ENCODE data around the gene FAM131A.

The FAM131A gene

DNA sequence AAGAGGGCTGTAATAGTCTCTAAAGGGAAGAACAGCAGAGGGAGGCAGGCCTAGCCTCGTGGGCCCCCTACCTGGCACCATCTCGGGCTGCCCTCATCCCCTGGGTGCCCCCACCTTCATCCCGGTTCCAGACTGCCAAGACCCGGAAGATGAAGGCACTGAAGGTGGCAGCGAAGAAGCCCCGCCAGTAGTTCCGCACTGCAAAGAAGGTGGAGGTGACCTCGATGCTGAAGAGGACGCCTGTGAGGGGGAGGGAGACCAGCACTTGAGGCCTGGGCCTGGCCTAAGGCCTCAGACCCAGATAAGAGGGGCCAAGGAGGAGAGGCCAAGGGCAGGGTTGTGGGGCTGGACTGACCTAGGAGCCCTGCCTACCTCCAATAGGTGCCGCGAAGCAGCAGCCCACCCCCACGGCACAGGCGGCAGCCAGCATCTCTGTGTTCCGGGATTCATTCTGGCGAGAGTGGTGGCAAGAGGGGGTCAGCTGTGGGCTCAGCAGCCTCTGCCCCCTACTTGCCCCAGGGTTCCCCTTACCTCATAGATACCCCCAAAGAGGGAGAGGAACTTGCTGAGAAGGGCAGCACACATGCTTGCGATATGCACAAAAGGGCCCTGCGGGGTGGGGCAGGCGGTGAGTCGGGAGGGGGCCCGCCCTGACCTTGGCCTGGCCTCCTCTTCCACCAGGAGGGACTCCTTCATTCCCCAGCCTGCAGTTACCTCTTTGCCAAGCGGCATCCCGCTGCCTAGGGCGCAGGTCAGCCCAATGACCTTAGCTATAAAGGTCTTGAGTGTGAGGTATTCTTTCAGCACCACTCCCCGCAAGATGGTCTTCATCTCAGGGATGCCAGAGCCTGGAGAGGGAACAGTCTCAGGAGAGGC, 20.1 kb downstream of the FAM131A start:
- peaks cover 9 to 15% of the 10 kb centered on the region in 2 donors for H3K36me3 ChIP-seq (ENCODE audit: control insufficient read depth in 2 of 2, insufficient read depth in 2 of 2, low read length in 2 of 2)
- H3K9me3 ChIP-seq (ENCODE audit: control insufficient read depth in 2 of 2, low read length in 2 of 2), result no peaks in the 10 kb centered on the region
- H3K27me3 ChIP-seq (ENCODE audit: control insufficient read depth in 1 of 2, insufficient read depth in 2 of 2, low read length in 2 of 2), result no peaks in the 10 kb centered on the region
- H3K4me3 ChIP-seq (ENCODE audit: low read length in 2 of 2), result no peak overlapping the region
- H3K9ac ChIP-seq (ENCODE audit: low read length in 2 of 2), result no peak overlapping the region
- H3K27ac ChIP-seq (ENCODE audit: low read length), result no peak overlapping the region
- H3K4me1 ChIP-seq (ENCODE audit: control insufficient read depth, insufficient read depth, low read length), result peaks cover 15% of the 10 kb centered on the region

DNA sequence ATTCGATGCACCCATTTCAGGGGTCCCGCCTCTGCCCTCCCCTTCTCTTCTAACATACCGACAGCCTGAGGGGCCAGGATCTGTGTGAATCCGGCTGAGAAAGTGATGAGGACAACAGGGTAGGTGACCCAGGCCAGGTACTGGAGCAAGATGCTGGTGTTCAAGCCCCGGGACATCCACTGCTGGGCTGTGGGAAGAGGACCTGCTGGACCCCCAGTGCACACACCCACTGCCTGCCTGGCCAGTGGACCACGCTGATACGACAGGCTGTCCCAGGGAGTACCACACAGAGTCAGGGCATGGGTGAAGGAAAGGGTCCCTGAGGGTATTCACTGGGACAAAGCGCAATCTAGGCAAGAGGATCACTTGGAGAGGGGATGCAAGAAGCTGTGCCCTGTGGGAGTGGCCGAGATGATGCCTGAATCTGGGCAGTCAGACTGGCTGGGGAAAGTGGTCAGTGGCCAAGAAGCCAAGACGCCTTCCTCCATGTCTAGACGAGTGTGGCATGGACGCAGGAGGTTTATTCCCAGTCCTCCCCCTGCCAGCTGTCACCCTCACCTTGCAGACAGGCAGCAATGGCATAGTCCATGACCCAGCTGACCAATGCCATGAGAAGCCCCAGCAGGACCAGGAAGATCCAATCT, 20.8 kb downstream of the FAM131A start:
- H3K27me3 ChIP-seq (ENCODE audit: control insufficient read depth in 1 of 2, insufficient read depth in 2 of 2, low read length in 2 of 2), result no peaks in the 10 kb centered on the region
- no peak overlapping the region for H3K9ac ChIP-seq (ENCODE audit: low read length in 2 of 2)
- no peak overlapping the region for H3K27ac ChIP-seq (ENCODE audit: low read length)

DNA sequence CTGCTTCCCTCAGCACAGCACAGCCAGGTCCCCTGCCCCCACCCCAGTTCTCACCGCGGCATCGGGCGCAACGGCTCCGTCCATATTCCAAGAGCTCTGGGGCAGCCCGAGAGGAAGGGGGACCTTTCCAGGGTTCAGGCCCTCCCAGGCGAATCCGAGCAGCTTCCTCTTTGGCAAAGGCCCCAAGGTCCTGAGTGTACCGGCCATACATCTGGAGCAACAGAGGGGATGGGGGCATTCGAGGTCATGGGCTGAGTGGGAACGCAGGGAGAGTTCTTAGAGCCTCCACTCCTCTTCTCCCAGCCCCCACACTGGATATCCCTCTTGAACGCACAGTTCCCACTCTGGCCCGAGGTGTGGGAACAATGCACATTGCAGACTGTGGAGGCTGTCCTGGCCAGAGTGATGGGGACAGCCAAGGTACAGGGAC, 21.5 kb downstream of the FAM131A start:
- Histone ChIP-seq H3K27me3 (ENCODE audit: control insufficient read depth in 1 of 2, insufficient read depth in 2 of 2, low read length in 2 of 2) (no peaks in the 10 kb centered on the region), H3K9ac (ENCODE audit: low read length in 2 of 2) (peak overlapping the region in 1 of 2 donors; percentile 28), H3K4me1 (ENCODE audit: control insufficient read depth, insufficient read depth, low read length) (peaks cover 29% of the 10 kb centered on the region), H3K27ac (ENCODE audit: low read length) (no peak overlapping the region), H3K9me3 (ENCODE audit: control insufficient read depth in 2 of 2, low read length in 2 of 2) (no peaks in the 10 kb centered on the region), H3K36me3 (ENCODE audit: control insufficient read depth in 2 of 2, insufficient read depth in 2 of 2, low read length in 2 of 2) (peaks cover 9 to 15% of the 10 kb centered on the region in 2 donors), H3K4me3 (ENCODE audit: low read length in 2 of 2) (no peak overlapping the region)

More for the DNA sequence above, 20.8 kb downstream of the FAM131A start:
- Histone ChIP-seq H3K4me3 (ENCODE audit: low read length in 2 of 2) (no peak overlapping the region), H3K36me3 (ENCODE audit: control insufficient read depth in 2 of 2, insufficient read depth in 2 of 2, low read length in 2 of 2) (peaks cover 9 to 15% of the 10 kb centered on the region in 2 donors), H3K9me3 (ENCODE audit: control insufficient read depth in 2 of 2, low read length in 2 of 2) (no peaks in the 10 kb centered on the region), H3K4me1 (ENCODE audit: control insufficient read depth, insufficient read depth, low read length) (peaks cover 22% of the 10 kb centered on the region)

DNA sequence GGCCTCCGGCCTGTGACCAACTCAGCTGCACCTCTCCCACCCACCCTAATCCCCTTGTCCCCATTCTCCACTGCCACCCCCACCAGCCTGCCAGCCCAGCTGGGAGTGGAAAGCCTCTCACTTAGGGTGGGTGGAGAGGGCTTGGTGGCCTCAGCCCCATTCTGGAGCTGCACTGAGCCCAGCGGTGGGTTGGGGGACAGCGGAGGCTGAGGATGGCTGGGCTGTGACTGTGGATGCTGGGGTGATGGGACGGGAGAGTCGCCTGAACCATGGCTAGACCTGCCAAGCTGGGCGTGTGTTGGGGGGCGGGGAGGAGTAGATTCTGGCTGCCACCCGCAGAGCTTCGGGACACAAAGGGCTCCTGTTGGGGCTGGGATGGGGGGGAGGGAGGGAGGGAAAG, 22.2 kb downstream of the FAM131A start:
- H3K36me3 ChIP-seq (ENCODE audit: control insufficient read depth in 2 of 2, insufficient read depth in 2 of 2, low read length in 2 of 2), result peaks cover 9 to 15% of the 10 kb centered on the region in 2 donors
- no peak overlapping the region for H3K27ac ChIP-seq (ENCODE audit: low read length)
- no peak overlapping the region for H3K4me3 ChIP-seq (ENCODE audit: low read length in 2 of 2)
- no peak overlapping the region for H3K9ac ChIP-seq (ENCODE audit: low read length in 2 of 2)
- no peaks in the 10 kb centered on the region for H3K9me3 ChIP-seq (ENCODE audit: control insufficient read depth in 2 of 2, low read length in 2 of 2)
- peaks cover 32% of the 10 kb centered on the region for H3K4me1 ChIP-seq (ENCODE audit: control insufficient read depth, insufficient read depth, low read length)
- H3K27me3 ChIP-seq (ENCODE audit: control insufficient read depth in 1 of 2, insufficient read depth in 2 of 2, low read length in 2 of 2), result no peaks in the 10 kb centered on the region

DNA sequence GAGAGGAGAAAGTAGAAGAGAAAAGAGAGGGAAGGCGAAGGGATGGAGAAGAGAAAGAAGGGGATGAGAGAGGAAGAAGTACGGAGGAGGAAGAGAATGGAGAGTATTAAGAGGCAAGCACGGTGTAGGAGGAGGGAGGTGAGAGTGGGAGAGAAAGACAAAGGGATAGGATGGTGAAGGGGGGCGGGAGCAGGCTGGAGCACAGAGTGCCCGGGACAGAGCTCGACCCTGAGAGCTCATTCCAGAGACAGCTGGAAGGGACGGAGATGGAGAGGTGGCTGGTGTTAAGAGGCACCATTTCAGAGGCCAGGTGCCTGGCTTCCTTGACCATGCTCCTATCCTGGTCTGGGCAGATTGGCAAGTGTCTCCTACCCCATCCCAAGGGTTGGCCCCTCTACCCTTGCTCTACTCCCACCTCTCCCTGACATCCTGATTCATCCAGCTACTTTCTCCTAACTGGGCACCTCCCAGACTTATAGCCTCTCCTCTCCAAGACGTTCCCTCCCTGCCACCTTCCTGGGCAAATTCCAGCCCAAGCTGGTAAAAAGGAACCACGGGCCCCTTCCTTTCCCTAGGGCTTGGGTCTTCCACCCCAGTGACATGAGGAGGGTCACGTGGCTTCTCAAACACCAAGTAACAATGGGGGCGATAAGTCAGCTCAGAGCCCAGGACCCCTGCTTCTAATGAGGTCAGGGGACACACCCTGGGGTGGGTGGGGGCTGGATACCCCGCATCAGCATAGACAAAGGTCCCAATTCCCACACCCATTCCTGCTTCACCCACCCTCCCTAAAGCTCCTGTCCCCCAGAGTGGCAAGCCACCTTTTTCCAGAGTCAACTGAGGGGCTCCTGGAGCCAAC, 22.9 kb downstream of the FAM131A start:
- H3K4me3 ChIP-seq (ENCODE audit: low read length in 2 of 2), result peak overlapping the region; percentile 83 to 88
- H3K9me3 ChIP-seq (ENCODE audit: control insufficient read depth in 2 of 2, low read length in 2 of 2), result no peaks in the 10 kb centered on the region
- no peaks in the 10 kb centered on the region for H3K27me3 ChIP-seq (ENCODE audit: control insufficient read depth in 1 of 2, insufficient read depth in 2 of 2, low read length in 2 of 2)
- H3K36me3 ChIP-seq (ENCODE audit: control insufficient read depth in 2 of 2, insufficient read depth in 2 of 2, low read length in 2 of 2), result peaks cover 6 to 21% of the 10 kb centered on the region in 2 donors
- peak overlapping the region; percentile 62 for H3K27ac ChIP-seq (ENCODE audit: low read length)
- peaks cover 32% of the 10 kb centered on the region for H3K4me1 ChIP-seq (ENCODE audit: control insufficient read depth, insufficient read depth, low read length)
- peak overlapping the region; percentile 75 to 90 for H3K9ac ChIP-seq (ENCODE audit: low read length in 2 of 2)

DNA sequence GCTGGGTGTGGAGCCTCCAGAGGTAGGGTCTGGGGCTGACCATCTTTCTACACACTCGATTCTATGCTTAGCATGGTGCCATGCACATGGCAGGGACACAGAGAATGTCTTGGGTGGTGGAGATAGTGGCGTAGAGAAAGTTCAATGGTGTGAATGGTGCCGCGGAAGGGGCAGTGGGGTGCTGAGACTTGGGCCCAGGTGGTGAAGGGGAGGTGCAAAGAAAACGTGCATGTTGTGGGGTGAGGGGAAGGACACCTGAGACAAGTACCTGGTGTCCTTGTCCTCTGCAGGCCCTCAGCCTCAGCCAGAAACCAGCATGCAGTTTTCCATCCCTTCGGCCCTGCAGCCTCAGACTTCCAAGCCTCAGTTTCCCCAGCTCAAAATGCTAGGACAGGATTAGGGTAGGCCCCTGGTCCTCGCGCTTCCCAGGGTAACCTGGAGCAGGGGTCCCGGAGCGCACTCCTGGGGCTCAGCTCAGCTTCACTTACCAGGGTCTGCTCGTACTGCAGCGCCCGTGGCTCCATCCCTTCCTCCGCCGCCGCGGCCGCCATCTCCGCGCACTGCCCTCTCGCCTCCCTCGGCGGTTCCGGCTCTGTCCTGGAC, 23.6 kb downstream of the FAM131A start:
- peak overlapping the region; percentile 75 to 90 for H3K9ac ChIP-seq (ENCODE audit: low read length in 2 of 2)
- H3K36me3 ChIP-seq (ENCODE audit: control insufficient read depth in 2 of 2, insufficient read depth in 2 of 2, low read length in 2 of 2), result peaks cover 3 to 19% of the 10 kb centered on the region in 2 donors
- H3K27ac ChIP-seq (ENCODE audit: low read length), result peak overlapping the region; percentile 62
- peak overlapping the region; percentile 83 to 88 for H3K4me3 ChIP-seq (ENCODE audit: low read length in 2 of 2)
- no peaks in the 10 kb centered on the region for H3K9me3 ChIP-seq (ENCODE audit: control insufficient read depth in 2 of 2, low read length in 2 of 2)
- peaks cover 32% of the 10 kb centered on the region for H3K4me1 ChIP-seq (ENCODE audit: control insufficient read depth, insufficient read depth, low read length)
- H3K27me3 ChIP-seq (ENCODE audit: control insufficient read depth in 1 of 2, insufficient read depth in 2 of 2, low read length in 2 of 2), result no peaks in the 10 kb centered on the region

DNA sequence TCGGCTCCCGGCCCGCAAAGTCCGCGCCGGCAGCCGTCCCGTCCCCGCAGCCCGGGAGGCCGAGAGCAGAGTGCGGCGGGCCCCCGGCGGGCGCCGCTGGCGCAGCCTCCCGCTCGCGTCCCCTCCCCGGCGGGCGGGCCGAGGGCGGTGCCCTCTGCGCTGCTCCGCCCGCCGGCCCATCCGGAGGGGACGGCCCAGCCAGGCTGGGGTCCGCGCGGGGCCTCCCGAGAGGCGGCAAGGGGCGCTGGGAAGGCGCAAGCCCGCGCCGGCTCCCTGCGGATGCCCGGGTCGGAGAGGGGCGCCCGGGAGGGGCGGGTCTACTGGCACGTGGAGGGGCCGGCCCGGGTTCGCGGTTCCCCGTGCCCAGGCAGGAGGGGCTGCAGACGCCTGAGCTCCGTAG, 24.1 kb downstream of the FAM131A start, which contains the start of the genes CLCN2 and POLR2H:
Gene CLCN2, minus strand, starts transcription at position 74 of the 400 bp plus-strand sequence. CDS start 126 bp downstream, outside the sequence.
Gene POLR2H, plus strand, starts transcription at position 179 of the 400 bp plus-strand sequence. CDS start 1,783 bp downstream, outside the sequence.
- peaks cover 3 to 20% of the 10 kb centered on the region in 2 donors for H3K36me3 ChIP-seq (ENCODE audit: control insufficient read depth in 2 of 2, insufficient read depth in 2 of 2, low read length in 2 of 2)
- peaks cover 32% of the 10 kb centered on the region for H3K4me1 ChIP-seq (ENCODE audit: control insufficient read depth, insufficient read depth, low read length)
- peak within 1 kb of the TSS; percentile 98 for H3K27ac ChIP-seq (ENCODE audit: low read length)
- H3K9me3 ChIP-seq (ENCODE audit: control insufficient read depth in 2 of 2, low read length in 2 of 2), result no peaks in the 10 kb centered on the region
- H3K9ac ChIP-seq (ENCODE audit: low read length in 2 of 2), result peak within 1 kb of the TSS; percentile 90 to 96
- peak within 1 kb of the TSS; percentile 83 to 88 for H3K4me3 ChIP-seq (ENCODE audit: low read length in 2 of 2)
- H3K27me3 ChIP-seq (ENCODE audit: control insufficient read depth in 1 of 2, insufficient read depth in 2 of 2, low read length in 2 of 2), result no peaks in the 10 kb centered on the region

DNA sequence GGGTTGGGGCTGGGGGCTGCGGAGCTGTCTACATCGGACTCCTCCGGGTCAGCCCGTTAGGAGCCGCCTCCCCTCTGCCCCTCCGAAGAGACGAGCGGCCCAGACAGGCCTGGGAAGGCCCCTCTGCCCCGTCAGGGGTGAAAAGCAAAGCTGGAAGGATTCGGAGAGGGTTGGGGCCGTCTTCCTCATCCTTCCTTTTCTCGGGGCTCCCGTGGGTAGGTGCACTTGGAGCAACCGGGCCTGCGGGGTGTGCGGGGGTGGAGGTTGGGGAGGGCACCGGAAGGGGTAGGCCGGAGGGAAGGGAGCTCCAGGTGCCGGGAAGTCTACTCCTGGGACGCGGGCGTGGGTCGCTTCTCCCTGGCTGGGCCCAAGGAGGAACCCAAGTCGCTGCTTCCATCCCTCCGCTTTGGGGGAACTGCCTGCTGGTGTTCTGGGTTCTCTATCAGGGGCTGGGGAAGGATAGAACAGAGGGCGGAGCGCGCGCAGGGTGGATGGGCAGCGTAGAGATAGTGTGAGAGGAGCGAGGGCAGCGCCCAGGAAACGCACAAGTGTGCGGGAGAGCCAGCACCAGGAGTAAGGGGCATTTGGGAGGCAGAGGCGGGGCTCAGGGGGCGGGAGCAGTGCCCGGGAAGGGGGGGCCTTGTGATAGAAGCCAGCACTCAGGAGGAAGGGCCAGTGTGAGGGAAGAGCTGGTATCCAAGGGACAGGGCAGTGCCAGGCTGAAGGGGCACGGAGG, 24.7 kb downstream of the FAM131A start:
- Histone ChIP-seq H3K36me3 (ENCODE audit: control insufficient read depth in 2 of 2, insufficient read depth in 2 of 2, low read length in 2 of 2) (peaks cover 0 to 21% of the 10 kb centered on the region in 2 donors), H3K4me1 (ENCODE audit: control insufficient read depth, insufficient read depth, low read length) (peaks cover 32% of the 10 kb centered on the region), H3K27ac (ENCODE audit: low read length) (peak overlapping the region; percentile 98), H3K9me3 (ENCODE audit: control insufficient read depth in 2 of 2, low read length in 2 of 2) (no peaks in the 10 kb centered on the region), H3K9ac (ENCODE audit: low read length in 2 of 2) (peak overlapping the region; percentile 90 to 96), H3K27me3 (ENCODE audit: control insufficient read depth in 1 of 2, insufficient read depth in 2 of 2, low read length in 2 of 2) (no peaks in the 10 kb centered on the region), H3K4me3 (ENCODE audit: low read length in 2 of 2) (peak overlapping the region; percentile 65 to 88)

DNA sequence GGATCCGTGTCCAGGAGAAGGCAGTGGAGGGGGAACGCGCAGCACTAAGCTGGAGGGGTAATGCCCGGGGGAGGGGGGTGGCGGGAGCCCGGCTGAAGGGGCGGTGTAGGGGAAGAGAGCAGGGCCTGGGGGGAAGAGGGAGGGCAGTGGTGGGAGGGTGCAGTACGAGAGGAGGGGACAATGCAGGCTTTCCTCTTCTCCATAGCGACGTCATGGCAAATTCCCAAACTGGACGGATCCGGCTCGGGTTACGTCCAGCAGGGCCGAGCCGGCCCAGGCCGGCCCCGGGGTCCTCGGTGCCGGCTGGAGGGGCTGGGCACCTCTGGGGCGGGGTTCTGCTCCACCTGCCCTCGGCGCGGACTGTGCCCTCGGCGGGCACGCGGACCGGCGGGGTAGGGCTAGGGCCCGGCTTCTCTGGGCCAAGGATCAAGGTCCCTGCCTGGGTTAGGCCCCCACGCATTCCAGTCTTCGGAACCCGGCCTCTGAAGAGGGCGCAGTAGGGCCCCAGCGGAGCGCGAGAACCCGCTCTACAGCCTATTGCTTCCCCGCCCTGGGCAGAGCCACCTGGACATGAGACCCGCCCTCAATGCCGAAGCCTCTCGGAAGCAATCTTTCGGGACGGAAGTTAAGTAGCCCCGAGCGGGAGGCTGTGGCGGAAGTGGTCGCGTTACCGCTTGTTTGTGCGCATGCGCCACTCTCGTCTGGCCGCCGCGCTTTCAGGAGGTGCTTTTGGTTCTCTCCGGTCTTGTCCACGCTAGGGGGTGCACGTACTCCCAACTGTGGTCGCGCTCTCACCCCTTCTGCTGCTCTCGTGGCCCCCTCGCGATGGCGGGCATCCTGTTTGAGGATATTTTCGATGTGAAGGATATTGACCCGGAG, 25.5 kb downstream of the FAM131A start:
- Histone ChIP-seq H3K27me3 (ENCODE audit: control insufficient read depth in 1 of 2, insufficient read depth in 2 of 2, low read length in 2 of 2) (no peaks in the 10 kb centered on the region), H3K4me1 (ENCODE audit: control insufficient read depth, insufficient read depth, low read length) (peaks cover 32% of the 10 kb centered on the region), H3K27ac (ENCODE audit: low read length) (peak overlapping the region; percentile 98), H3K4me3 (ENCODE audit: low read length in 2 of 2) (peak overlapping the region; percentile 65 to 88), H3K9ac (ENCODE audit: low read length in 2 of 2) (peak overlapping the region; percentile 90 to 96), H3K36me3 (ENCODE audit: control insufficient read depth in 2 of 2, insufficient read depth in 2 of 2, low read length in 2 of 2) (peaks cover 3 to 22% of the 10 kb centered on the region in 2 donors), H3K9me3 (ENCODE audit: control insufficient read depth in 2 of 2, low read length in 2 of 2) (no peaks in the 10 kb centered on the region)
